Stimulated activated CD8-positive, alpha-beta memory T cell treated with anti-CD3 and anti-CD28 coated beads, Interleukin-4, amount 100 ng/mL, for 4 hours (primary cell): ENCODE measurements around the gene INTS1.
A peak's percentile ranks its signal among the peaks of the same experiment; 100 is the strongest.

Experiments used
- DNase-seq, 2 donors: peaks; one replicate each; pipeline ENCODE4 v3.0.0-alpha.2; 2020; ENCODE audit warnings: low read depth in 2 of 2, low spot score in 1 of 2

Gene INTS1

GRCh38 chr7:1489336-1489735, 14.9 kb downstream of the INTS1 start:
- no peak for DNase-seq

GRCh38 chr7:1488016-1488415, 16.2 kb downstream of the INTS1 start:
- DNase-seq = no peak

- no peak for DNase-seq
Observed at GRCh38 chr7:1487466-1487865, 16.7 kb downstream of the INTS1 start.

GRCh38 chr7:1486571-1486970, 17.6 kb downstream of the INTS1 start:
- DNase-seq = no peak

- DNase-seq = no peak
Observed at GRCh38 chr7:1485156-1485555, 19.0 kb downstream of the INTS1 start.

GRCh38 chr7:1484569-1484968, 19.6 kb downstream of the INTS1 start:
- no peak for DNase-seq

GRCh38 chr7:1483536-1484505, 20.4 kb downstream of the INTS1 start:
- no peak for DNase-seq

GRCh38 chr7:1483079-1483478, 21.1 kb downstream of the INTS1 start:
- no peak for DNase-seq

- DNase-seq = no peak
Observed at GRCh38 chr7:1481300-1481699, 22.9 kb downstream of the INTS1 start.

- no peak for DNase-seq
Observed at GRCh38 chr7:1480670-1481069, 23.5 kb downstream of the INTS1 start.

- no peak for DNase-seq
Observed at GRCh38 chr7:1479287-1479686, 24.9 kb downstream of the INTS1 start.

GRCh38 chr7:1478480-1478879, 25.7 kb downstream of the INTS1 start:
- DNase-seq = no peak

GRCh38 chr7:1476859-1477258, 27.3 kb downstream of the INTS1 start:
- DNase-seq = no peak

GRCh38 chr7:1475991-1476390, 28.2 kb downstream of the INTS1 start:
- no peak for DNase-seq

- DNase-seq = no peak
Observed at GRCh38 chr7:1475393-1475792, 28.8 kb downstream of the INTS1 start.

GRCh38 chr7:1474736-1475135, 29.5 kb downstream of the INTS1 start:
- no peak for DNase-seq

GRCh38 chr7:1473864-1474512, 30.2 kb downstream of the INTS1 start:
- peak; percentile 59 to 67 for DNase-seq

- DNase-seq = no peak
Observed at GRCh38 chr7:1470901-1471300, 33.3 kb downstream of the INTS1 start.

- no peak for DNase-seq
Observed at GRCh38 chr7:1468643-1469298, 35.4 kb downstream of the INTS1 start.

- DNase-seq = no peak
Observed at GRCh38 chr7:1468203-1468602, 36.0 kb downstream of the INTS1 start.

GRCh38 chr7:1466524-1467271, 37.5 kb downstream of the INTS1 start:
- DNase-seq = no peak
